HEK293 (cell line): ENCODE measurements around the gene DND1.

Source experiments
- ELK4 ChIP-seq: IDR thresholded peaks from 2 replicates; pipeline ENCODE4 v1.6.1; 2011; ENCODE audit warnings: mild to moderate bottlenecking, low read depth, low read length, borderline replicate concordance
- GLI4 ChIP-seq: fragments of 450-650 bp; formaldehyde crosslinking; IDR thresholded peaks from 2 replicates; pipeline ENCODE4 v1.5.1; 2016; ENCODE audit warnings: missing biosample characterization, missing genetic modification characterization
- MEIS1 ChIP-seq: sonication (generic); formaldehyde crosslinking; IDR thresholded peaks from 2 replicates; pipeline ENCODE4 v1.8.1; 2022; ENCODE audit warnings: missing genetic modification reagents, mild to moderate bottlenecking, borderline replicate concordance
- PRDM1 ChIP-seq: fragments of 450-650 bp; formaldehyde crosslinking; IDR thresholded peaks from 2 replicates; pipeline ENCODE4; 2016; ENCODE audit warnings: missing biosample characterization, missing genetic modification characterization
- SP2 ChIP-seq: fragments of 450-650 bp; formaldehyde crosslinking; IDR thresholded peaks from 2 replicates; pipeline ENCODE4 v1.5.1; 2016; ENCODE audit warnings: missing biosample characterization, missing genetic modification characterization
- TRIM28 ChIP-seq: IDR thresholded peaks from 2 replicates; pipeline ENCODE4 v1.6.1; 2011; ENCODE audit warnings: low read length, control low read depth, borderline replicate concordance
- TSHZ1 ChIP-seq: fragments of 450-650 bp; formaldehyde crosslinking; IDR thresholded peaks from 2 replicates; pipeline ENCODE4 v1.5.1; 2016; ENCODE audit warnings: missing biosample characterization, missing genetic modification characterization, borderline replicate concordance
- YY2 ChIP-seq: fragments of 450-650 bp; formaldehyde crosslinking; IDR thresholded peaks from 2 replicates; pipeline ENCODE4 v1.5.1; 2016; ENCODE audit warnings: missing biosample characterization, missing genetic modification characterization
- ZIC2 ChIP-seq: fragments of 450-650 bp; formaldehyde crosslinking; IDR thresholded peaks from 2 replicates; pipeline ENCODE4 v1.5.1; 2016; ENCODE audit warnings: missing biosample characterization, missing genetic modification characterization
- ZNF133 ChIP-seq: fragments of 450-650 bp; formaldehyde crosslinking; IDR thresholded peaks from 2 replicates; pipeline ENCODE4 v1.5.1; 2016; ENCODE audit warnings: missing biosample characterization, missing genetic modification characterization
- ZNF140 ChIP-seq: fragments of 450-650 bp; formaldehyde crosslinking; IDR thresholded peaks from 2 replicates; pipeline ENCODE4 v1.5.1; 2016; ENCODE audit warnings: missing biosample characterization, missing genetic modification characterization
- ZNF221 ChIP-seq: fragments of 450-650 bp; formaldehyde crosslinking; IDR thresholded peaks from 2 replicates; pipeline ENCODE4 v1.5.1; 2017; ENCODE audit warnings: missing biosample characterization, missing genetic modification characterization, borderline replicate concordance
- ZNF518A ChIP-seq: fragments of 450-650 bp; formaldehyde crosslinking; conservative IDR thresholded peaks from 2 replicates; pipeline ENCODE4 v1.5.1; 2016; ENCODE audit warnings: low read depth, missing biosample characterization, missing genetic modification characterization
- ZNF555 ChIP-seq: fragments of 450-650 bp; formaldehyde crosslinking; conservative IDR thresholded peaks from 2 replicates; pipeline ENCODE4 v1.5.1; 2017; ENCODE audit warnings: missing biosample characterization, mild to moderate bottlenecking, missing genetic modification characterization, inconsistent platforms
- ZNF830 ChIP-seq: fragments of 450-650 bp; IDR thresholded peaks from 2 replicates; pipeline ENCODE4 v1.5.0; 2018; ENCODE audit warnings: missing biosample characterization, missing genetic modification characterization, low read depth, mild to moderate bottlenecking, moderate library complexity
- ZSCAN30 ChIP-seq: fragments of 450-650 bp; IDR thresholded peaks from 2 replicates; pipeline ENCODE4 v1.5.1; 2018; ENCODE audit warnings: missing biosample characterization, mild to moderate bottlenecking, missing genetic modification characterization, moderate library complexity
- TF ChIP-seq, protein P1 (sequence below): fragments of 450-650 bp; formaldehyde crosslinking; IDR thresholded peaks from 2 replicates; pipeline ENCODE4 v1.5.1; 2017; ENCODE audit warnings: missing biosample characterization, missing genetic modification characterization
- TF ChIP-seq, protein P2 (sequence below): fragments of 450-650 bp; formaldehyde crosslinking; IDR thresholded peaks from 2 replicates; pipeline ENCODE4 v1.5.1; 2017; ENCODE audit warnings: missing biosample characterization, missing genetic modification characterization
- TF ChIP-seq, protein P3 (sequence below): fragments of 450-650 bp; formaldehyde crosslinking; IDR thresholded peaks from 2 replicates; pipeline ENCODE4 v1.5.1; 2016; ENCODE audit warnings: missing biosample characterization, missing genetic modification characterization, borderline replicate concordance
- TF ChIP-seq, protein P4 (sequence below): fragments of 450-650 bp; formaldehyde crosslinking; conservative IDR thresholded peaks from 2 replicates; pipeline ENCODE4 v1.5.1; 2016; ENCODE audit warnings: low read depth, missing biosample characterization, missing genetic modification characterization

The DND1 gene

DNA sequence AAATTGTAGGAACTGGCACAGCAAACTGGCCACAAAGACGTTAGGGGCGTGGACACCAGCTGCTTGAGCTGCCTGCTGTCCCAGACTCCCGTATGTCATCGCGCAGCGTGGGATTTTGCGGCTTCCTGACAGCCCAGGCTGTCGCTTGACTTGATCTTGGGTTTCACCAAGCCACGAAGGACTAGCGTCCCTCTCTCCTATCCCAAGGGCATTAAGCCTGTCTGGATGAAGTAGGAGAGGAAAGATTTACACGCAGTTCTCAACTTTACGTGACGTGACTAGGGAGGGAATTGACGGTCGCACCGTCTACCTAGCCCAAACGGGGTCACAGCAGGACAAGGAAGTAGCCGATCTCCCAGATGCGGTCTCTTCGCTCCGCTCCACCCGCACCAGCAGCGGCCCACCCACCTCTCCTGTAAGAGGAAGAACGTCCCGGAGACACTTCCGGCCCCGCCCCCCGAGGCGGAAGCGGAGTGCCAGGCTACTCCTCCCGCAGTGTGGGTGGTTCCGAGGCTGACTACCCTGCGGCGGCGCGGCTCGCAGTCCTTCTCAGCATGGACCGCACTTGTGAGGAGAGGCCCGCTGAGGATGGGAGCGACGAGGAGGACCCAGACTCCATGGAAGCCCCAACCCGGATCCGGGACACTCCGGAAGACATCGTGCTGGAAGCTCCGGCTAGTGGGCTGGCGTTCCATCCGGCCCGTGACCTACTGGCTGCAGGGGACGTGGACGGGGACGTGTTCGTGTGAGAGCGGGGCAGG lies 8.8 kb downstream of the DND1 start, which contains the start of gene WDR55 (continued):
- TF ChIP-seq, protein P1, sequence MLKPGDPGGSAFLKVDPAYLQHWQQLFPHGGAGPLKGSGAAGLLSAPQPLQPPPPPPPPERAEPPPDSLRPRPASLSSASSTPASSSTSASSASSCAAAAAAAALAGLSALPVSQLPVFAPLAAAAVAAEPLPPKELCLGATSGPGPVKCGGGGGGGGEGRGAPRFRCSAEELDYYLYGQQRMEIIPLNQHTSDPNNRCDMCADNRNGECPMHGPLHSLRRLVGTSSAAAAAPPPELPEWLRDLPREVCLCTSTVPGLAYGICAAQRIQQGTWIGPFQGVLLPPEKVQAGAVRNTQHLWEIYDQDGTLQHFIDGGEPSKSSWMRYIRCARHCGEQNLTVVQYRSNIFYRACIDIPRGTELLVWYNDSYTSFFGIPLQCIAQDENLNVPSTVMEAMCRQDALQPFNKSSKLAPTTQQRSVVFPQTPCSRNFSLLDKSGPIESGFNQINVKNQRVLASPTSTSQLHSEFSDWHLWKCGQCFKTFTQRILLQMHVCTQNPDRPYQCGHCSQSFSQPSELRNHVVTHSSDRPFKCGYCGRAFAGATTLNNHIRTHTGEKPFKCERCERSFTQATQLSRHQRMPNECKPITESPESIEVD (tag by site-specific recombination) = no peak
- TF ChIP-seq MEIS1 (no peak), ZNF555 (no peak), YY2 (no peak), GLI4 (tag by site-specific recombination) (no peak), ZNF133 (tag by site-specific recombination) (no peak), ZNF221 (tag by site-specific recombination) (no peak), ZIC2 (tag by site-specific recombination) (peak; percentile 83), ELK4 (peak; percentile 69; the same call in 1 of the 2 replicates), ZNF830 (tag by site-specific recombination) (no peak), SP2 (tag by site-specific recombination) (peak; percentile 97), TRIM28 (peak; percentile 83), TSHZ1 (tag by site-specific recombination) (no peak), ZNF518A (tag by site-specific recombination) (peak; percentile 44; the same call in 1 of the 2 replicates), PRDM1 (no peak), ZSCAN30 (tag by site-specific recombination) (no peak; the same call in 1 of the 2 replicates), ZNF140 (tag by site-specific recombination) (no peak)
- TF ChIP-seq, protein P2, sequence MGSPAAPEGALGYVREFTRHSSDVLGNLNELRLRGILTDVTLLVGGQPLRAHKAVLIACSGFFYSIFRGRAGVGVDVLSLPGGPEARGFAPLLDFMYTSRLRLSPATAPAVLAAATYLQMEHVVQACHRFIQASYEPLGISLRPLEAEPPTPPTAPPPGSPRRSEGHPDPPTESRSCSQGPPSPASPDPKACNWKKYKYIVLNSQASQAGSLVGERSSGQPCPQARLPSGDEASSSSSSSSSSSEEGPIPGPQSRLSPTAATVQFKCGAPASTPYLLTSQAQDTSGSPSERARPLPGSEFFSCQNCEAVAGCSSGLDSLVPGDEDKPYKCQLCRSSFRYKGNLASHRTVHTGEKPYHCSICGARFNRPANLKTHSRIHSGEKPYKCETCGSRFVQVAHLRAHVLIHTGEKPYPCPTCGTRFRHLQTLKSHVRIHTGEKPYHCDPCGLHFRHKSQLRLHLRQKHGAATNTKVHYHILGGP (tag by site-specific recombination) = no peak
- TF ChIP-seq, protein P3, sequence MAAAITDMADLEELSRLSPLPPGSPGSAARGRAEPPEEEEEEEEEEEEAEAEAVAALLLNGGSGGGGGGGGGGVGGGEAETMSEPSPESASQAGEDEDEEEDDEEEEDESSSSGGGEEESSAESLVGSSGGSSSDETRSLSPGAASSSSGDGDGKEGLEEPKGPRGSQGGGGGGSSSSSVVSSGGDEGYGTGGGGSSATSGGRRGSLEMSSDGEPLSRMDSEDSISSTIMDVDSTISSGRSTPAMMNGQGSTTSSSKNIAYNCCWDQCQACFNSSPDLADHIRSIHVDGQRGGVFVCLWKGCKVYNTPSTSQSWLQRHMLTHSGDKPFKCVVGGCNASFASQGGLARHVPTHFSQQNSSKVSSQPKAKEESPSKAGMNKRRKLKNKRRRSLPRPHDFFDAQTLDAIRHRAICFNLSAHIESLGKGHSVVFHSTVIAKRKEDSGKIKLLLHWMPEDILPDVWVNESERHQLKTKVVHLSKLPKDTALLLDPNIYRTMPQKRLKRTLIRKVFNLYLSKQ (tag by site-specific recombination) = no peak
- TF ChIP-seq, protein P4, sequence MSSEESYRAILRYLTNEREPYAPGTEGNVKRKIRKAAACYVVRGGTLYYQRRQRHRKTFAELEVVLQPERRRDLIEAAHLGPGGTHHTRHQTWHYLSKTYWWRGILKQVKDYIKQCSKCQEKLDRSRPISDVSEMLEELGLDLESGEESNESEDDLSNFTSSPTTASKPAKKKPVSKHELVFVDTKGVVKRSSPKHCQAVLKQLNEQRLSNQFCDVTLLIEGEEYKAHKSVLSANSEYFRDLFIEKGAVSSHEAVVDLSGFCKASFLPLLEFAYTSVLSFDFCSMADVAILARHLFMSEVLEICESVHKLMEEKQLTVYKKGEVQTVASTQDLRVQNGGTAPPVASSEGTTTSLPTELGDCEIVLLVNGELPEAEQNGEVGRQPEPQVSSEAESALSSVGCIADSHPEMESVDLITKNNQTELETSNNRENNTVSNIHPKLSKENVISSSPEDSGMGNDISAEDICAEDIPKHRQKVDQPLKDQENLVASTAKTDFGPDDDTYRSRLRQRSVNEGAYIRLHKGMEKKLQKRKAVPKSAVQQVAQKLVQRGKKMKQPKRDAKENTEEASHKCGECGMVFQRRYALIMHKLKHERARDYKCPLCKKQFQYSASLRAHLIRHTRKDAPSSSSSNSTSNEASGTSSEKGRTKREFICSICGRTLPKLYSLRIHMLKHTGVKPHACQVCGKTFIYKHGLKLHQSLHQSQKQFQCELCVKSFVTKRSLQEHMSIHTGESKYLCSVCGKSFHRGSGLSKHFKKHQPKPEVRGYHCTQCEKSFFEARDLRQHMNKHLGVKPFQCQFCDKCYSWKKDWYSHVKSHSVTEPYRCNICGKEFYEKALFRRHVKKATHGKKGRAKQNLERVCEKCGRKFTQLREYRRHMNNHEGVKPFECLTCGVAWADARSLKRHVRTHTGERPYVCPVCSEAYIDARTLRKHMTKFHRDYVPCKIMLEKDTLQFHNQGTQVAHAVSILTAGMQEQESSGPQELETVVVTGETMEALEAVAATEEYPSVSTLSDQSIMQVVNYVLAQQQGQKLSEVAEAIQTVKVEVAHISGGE = peak; percentile 98
